Glutamatergic neuron (in vitro differentiated cells): Measurements from ENCODE around the gene GALNT17. TPM values are rescaled to one million over a fixed set of nuclear protein-coding genes. Genes with fewer than 3 reads are reported as not detected.
"Not testable (repeated sequence)": the region's sequence is repeated elsewhere in the genome, so short reads cannot be mapped to it uniquely, and the experiment has no call there.

Source experiments
- DNase-seq: peaks from one replicate; pipeline ENCODE4 v3.0.0; 2022
- H3K27ac Mint-ChIP-seq: one replicate; pipeline ENCODE4 v1.8.0; 2020; ENCODE audit warnings: mild to moderate bottlenecking, mixed read lengths, inconsistent platforms; ENCODE audit not compliant: unreplicated experiment
- H3K27me3 Mint-ChIP-seq: one replicate; pipeline ENCODE4 v1.8.0; 2020; ENCODE audit warnings: mild to moderate bottlenecking, moderate library complexity, mixed read lengths, inconsistent platforms; ENCODE audit not compliant: unreplicated experiment
- H3K36me3 Mint-ChIP-seq: one replicate; pipeline ENCODE4 v1.8.0; 2020; ENCODE audit warnings: mild to moderate bottlenecking, mixed read lengths, inconsistent platforms; ENCODE audit not compliant: unreplicated experiment
- H3K4me1 Mint-ChIP-seq: one replicate; pipeline ENCODE4 v1.8.0; 2020; ENCODE audit warnings: mild to moderate bottlenecking, low read depth, mixed read lengths, inconsistent platforms; ENCODE audit not compliant: unreplicated experiment
- H3K4me3 Mint-ChIP-seq: one replicate; pipeline ENCODE4 v1.8.0; 2020; ENCODE audit warnings: mild to moderate bottlenecking, mixed read lengths, inconsistent platforms; ENCODE audit not compliant: unreplicated experiment
- H3K9me3 Mint-ChIP-seq: one replicate; pipeline ENCODE4 v1.8.0; 2020; ENCODE audit warnings: mild to moderate bottlenecking, moderate library complexity, mixed read lengths, inconsistent platforms; ENCODE audit not compliant: unreplicated experiment
- CTCF ChIP-seq: fragments of 200-600 bp; sonication (generic); IDR thresholded peaks from one replicate; pipeline ENCODE4 v1.5.0; 2021; ENCODE audit not compliant: partially characterized antibody, unreplicated experiment
- total RNA-seq: library from RNA; stranded (reverse); fragmentation: NEBNext Ultra II Directional; extraction: Animal tissue kit (Norgen Biotek cat#: 25700); gene quantifications from one replicate; pipeline ENCODE4 v1.2.1, GENCODE V29; 2021; ENCODE audit not compliant: unreplicated experiment

GALNT17 gene
- total RNA-seq, 1 donor from 2014 or later, result 42.0 TPM

- no peaks in the 10 kb centered on the region for H3K4me1 Mint-ChIP-seq
- peaks cover 4% of the 10 kb centered on the region for H3K9me3 Mint-ChIP-seq
- H3K27me3 Mint-ChIP-seq, result no peaks in the 10 kb centered on the region
- H3K4me3 Mint-ChIP-seq, result no peak overlapping the region
- TF ChIP-seq CTCF, result no peak
- peaks cover 4% of the 10 kb centered on the region for H3K36me3 Mint-ChIP-seq
- no peak overlapping the region for H3K27ac Mint-ChIP-seq
- DNase-seq, result no peak
These were observed 591.9 kb downstream of the GALNT17 start for GRCh38 chr7:71723859-71724258.

GRCh38 chr7:71727347-71727746 lies 595.4 kb downstream of the GALNT17 start:
- Mint-ChIP-seq H3K4me3 (no peak overlapping the region), H3K36me3 (no peaks in the 10 kb centered on the region), H3K27ac (no peak overlapping the region), H3K4me1 (peaks cover under 1% of the 10 kb centered on the region), H3K9me3 (peaks cover 1% of the 10 kb centered on the region), H3K27me3 (peaks cover 3% of the 10 kb centered on the region)
- TF ChIP-seq CTCF, result no peak
- DNase-seq, result no peak

- Mint-ChIP-seq H3K9me3 (peaks cover 6% of the 10 kb centered on the region), H3K4me1 (peaks cover 5% of the 10 kb centered on the region), H3K36me3 (no peaks in the 10 kb centered on the region), H3K27me3 (peaks cover 7% of the 10 kb centered on the region), H3K4me3 (no peak overlapping the region), H3K27ac (no peak overlapping the region)
- no peak for TF ChIP-seq CTCF
- DNase-seq, result no peak
These were observed 599.8 kb downstream of the GALNT17 start for GRCh38 chr7:71731740-71732139.

- DNase-seq, result peak; percentile 96
- H3K9me3 Mint-ChIP-seq, result peaks cover 4% of the 10 kb centered on the region
- peaks cover 7% of the 10 kb centered on the region for H3K27me3 Mint-ChIP-seq
- TF ChIP-seq CTCF, result peak; percentile 99
- H3K36me3 Mint-ChIP-seq, result no peaks in the 10 kb centered on the region
- no peak overlapping the region for H3K4me3 Mint-ChIP-seq
- no peak overlapping the region for H3K27ac Mint-ChIP-seq
- peaks cover 5% of the 10 kb centered on the region for H3K4me1 Mint-ChIP-seq
These were observed 601.3 kb downstream of the GALNT17 start for GRCh38 chr7:71733107-71733870.

GRCh38 chr7:71735961-71736556 lies 604.1 kb downstream of the GALNT17 start:
- Mint-ChIP-seq H3K27me3 (peaks cover 7% of the 10 kb centered on the region), H3K4me3 (no peak overlapping the region), H3K36me3 (no peaks in the 10 kb centered on the region), H3K4me1 (peaks cover 5% of the 10 kb centered on the region), H3K9me3 (peaks cover 4% of the 10 kb centered on the region), H3K27ac (no peak overlapping the region)
- peak; percentile 83 for DNase-seq
- TF ChIP-seq CTCF, result peak; percentile 93

- not testable (repeated sequence) for H3K4me1 Mint-ChIP-seq
These were observed 606.1 kb downstream of the GALNT17 start for GRCh38 chr7:71737931-71738540.

More at GRCh38 chr7:71737931-71738540, 606.1 kb downstream of the GALNT17 start:
- not testable (repeated sequence) for H3K9me3 Mint-ChIP-seq, H3K27me3 Mint-ChIP-seq, H3K36me3 Mint-ChIP-seq, DNase-seq, H3K27ac Mint-ChIP-seq, H3K4me3 Mint-ChIP-seq
